Neutrophil (primary cell): ENCODE results near the gene CBLC.

ENCODE experiments used
- H3K27ac ChIP-seq: fragments of 200-600 bp; sonication (generic); 2 replicates; pipeline ENCODE4 v1.5.1; 2016; ENCODE audit warnings: mild to moderate bottlenecking, moderate library complexity
- H3K27me3 ChIP-seq: fragments of 200-600 bp; sonication (generic); 2 replicates; pipeline ENCODE4 v1.6.0; 2016; ENCODE audit warnings: mild to moderate bottlenecking
- H3K36me3 ChIP-seq: fragments of 200-600 bp; sonication (generic); 2 replicates; pipeline ENCODE4 v1.5.1; 2017
- H3K4me1 ChIP-seq, 2 experiments: fragments of 200-600 bp in 1 of 2; sonication (generic) in 1 of 2; 1 replicate in 1 of 2; 2 replicates in 1 of 2; pipeline versions ENCODE4 v1.5.1 to v1.6.1; 2013 to 2016; ENCODE audit warnings: low read depth in 1 of 2, low read length in 1 of 2, mild to moderate bottlenecking in 1 of 2, moderate library complexity in 1 of 2; ENCODE audit not compliant: control insufficient read depth in 1 of 2, insufficient read depth in 1 of 2
- H3K4me3 ChIP-seq, 2 experiments: fragments of 200-600 bp in 1 of 2; sonication (generic) in 1 of 2; 1 replicate in 1 of 2; 2 replicates in 1 of 2; pipeline ENCODE4 v1.5.1; 2013 to 2016; ENCODE audit warnings: low read depth in 1 of 2, low read length in 1 of 2, mild to moderate bottlenecking in 1 of 2, moderate library complexity in 1 of 2
- H3K9me3 ChIP-seq: fragments of 200-600 bp; sonication (generic); 2 replicates; pipeline ENCODE4 v1.5.1; 2016
- CTCF ChIP-seq: fragments of 200-600 bp; sonication (generic); IDR thresholded peaks from 2 replicates; pipeline ENCODE4 v1.5.1; 2016; ENCODE audit warnings: antibody characterized with exemption

The CBLC gene

GRCh38 chr19:44845612-44846454 lies 68.1 kb downstream of the CBLC start, which contains the start of gene NECTIN2:
NECTIN2 (plus strand) TSS chr19:44846297; CDS start chr19:44846526, 229 bp downstream.
- peak within 1 kb of the TSS; percentile 68 to 88 for H3K4me3 ChIP-seq
- H3K27ac ChIP-seq: peak within 1 kb of the TSS; percentile 87
- peaks cover 31 to 51% of the 10 kb centered on the region in 2 experiments for H3K4me1 ChIP-seq
- H3K9me3 ChIP-seq: no peaks in the 10 kb centered on the region
- H3K36me3 ChIP-seq: no peaks in the 10 kb centered on the region
- peak; percentile 70 for TF ChIP-seq CTCF
- H3K27me3 ChIP-seq: peaks cover 29% of the 10 kb centered on the region

GRCh38 chr19:44846455-44847143 lies 68.9 kb downstream of the CBLC start:
- Histone ChIP-seq H3K36me3 (no peaks in the 10 kb centered on the region), H3K9me3 (no peaks in the 10 kb centered on the region), H3K27me3 (peaks cover 29% of the 10 kb centered on the region), H3K27ac (peak overlapping the region; percentile 87), H3K4me3 (peak overlapping the region; percentile 68 to 88), H3K4me1 (peaks cover 35 to 55% of the 10 kb centered on the region in 2 experiments)
- TF ChIP-seq CTCF: no peak

GRCh38 chr19:44847144-44848035 lies 69.7 kb downstream of the CBLC start:
- H3K27ac ChIP-seq: peak overlapping the region; percentile 87
- H3K9me3 ChIP-seq: no peaks in the 10 kb centered on the region
- H3K27me3 ChIP-seq: peaks cover 29% of the 10 kb centered on the region
- peaks cover 36 to 56% of the 10 kb centered on the region in 2 experiments for H3K4me1 ChIP-seq
- H3K4me3 ChIP-seq: peak overlapping the region; percentile 68 to 88
- TF ChIP-seq CTCF: no peak
- H3K36me3 ChIP-seq: no peaks in the 10 kb centered on the region

DNA sequence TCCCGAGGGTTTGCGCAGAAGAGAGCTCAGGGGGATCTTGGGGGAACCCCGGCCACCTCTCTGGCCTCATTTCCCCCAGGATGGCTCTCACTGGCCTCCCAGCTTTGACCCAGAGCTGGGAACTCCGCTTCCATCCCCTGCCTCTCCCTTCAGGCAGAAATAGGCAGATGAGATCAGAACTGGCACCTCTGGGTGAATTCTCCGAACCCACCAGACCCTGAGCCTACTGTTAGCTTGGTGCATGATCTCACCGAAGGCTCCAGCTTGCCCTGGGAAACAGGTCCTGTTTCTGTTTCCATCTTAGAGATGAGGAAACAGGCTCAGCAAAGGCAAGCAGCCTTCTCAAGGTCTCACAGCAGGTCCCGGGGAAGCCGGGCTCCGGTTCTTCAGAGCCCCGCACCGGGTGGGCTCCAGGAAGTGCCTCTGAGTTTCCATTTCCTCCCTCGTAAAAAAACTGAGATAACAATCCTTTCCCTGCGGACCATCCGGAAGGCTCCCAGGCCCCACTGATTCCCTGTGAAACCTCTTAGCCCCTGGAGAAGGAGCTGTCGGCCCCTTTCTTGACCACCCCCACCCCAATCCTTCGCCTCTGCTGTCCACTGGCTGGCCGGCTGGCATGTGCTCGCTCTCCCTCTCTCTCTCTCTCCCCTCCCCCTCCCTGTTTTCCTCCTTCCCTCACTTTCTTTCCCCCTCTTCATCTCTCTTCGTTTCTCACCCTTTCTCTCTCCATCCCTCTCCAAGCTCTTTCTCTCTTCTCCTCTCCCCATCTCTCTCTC lies 70.5 kb downstream of the CBLC start:
- Histone ChIP-seq H3K27ac (peak overlapping the region; percentile 87), H3K4me3 (peak overlapping the region; percentile 68 to 88), H3K27me3 (peaks cover 29% of the 10 kb centered on the region), H3K36me3 (no peaks in the 10 kb centered on the region), H3K9me3 (no peaks in the 10 kb centered on the region), H3K4me1 (peaks cover 36 to 56% of the 10 kb centered on the region in 2 experiments)
- TF ChIP-seq CTCF: no peak
